GM19455 (cell line): ENCODE data around the gene NLRC5.
"Not testable (repeated sequence)": the region's sequence is repeated elsewhere in the genome, so short reads cannot be mapped to it uniquely, and the experiment has no call there.

Experiments used
- ATAC-seq: cut with Tn5 transposase; IDR thresholded peaks from one replicate; pipeline ENCODE4 v1.9.1; 2021; ENCODE audit not compliant: unreplicated experiment

The NLRC5 gene

DNA sequence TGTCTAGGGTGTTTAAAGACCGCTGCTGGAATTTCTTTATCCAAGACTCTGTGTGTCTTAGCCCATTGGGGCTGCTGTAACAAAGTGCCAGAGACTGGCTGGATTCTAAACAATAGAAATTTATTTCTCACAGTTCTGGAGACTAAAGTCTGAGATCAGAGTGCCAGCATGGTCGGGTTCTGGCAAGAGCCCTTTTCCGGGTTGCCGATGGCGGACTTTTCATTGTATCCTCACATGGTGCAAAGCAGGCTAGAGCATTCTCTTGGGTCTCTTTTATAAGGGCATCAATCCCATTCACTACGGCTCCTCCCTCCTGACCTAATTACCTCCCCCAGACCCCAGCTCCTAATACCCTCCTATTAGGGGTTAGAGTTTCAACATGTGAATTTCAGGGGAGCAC lies 9.5 kb downstream of the NLRC5 start:
- ATAC-seq = no peak

DNA sequence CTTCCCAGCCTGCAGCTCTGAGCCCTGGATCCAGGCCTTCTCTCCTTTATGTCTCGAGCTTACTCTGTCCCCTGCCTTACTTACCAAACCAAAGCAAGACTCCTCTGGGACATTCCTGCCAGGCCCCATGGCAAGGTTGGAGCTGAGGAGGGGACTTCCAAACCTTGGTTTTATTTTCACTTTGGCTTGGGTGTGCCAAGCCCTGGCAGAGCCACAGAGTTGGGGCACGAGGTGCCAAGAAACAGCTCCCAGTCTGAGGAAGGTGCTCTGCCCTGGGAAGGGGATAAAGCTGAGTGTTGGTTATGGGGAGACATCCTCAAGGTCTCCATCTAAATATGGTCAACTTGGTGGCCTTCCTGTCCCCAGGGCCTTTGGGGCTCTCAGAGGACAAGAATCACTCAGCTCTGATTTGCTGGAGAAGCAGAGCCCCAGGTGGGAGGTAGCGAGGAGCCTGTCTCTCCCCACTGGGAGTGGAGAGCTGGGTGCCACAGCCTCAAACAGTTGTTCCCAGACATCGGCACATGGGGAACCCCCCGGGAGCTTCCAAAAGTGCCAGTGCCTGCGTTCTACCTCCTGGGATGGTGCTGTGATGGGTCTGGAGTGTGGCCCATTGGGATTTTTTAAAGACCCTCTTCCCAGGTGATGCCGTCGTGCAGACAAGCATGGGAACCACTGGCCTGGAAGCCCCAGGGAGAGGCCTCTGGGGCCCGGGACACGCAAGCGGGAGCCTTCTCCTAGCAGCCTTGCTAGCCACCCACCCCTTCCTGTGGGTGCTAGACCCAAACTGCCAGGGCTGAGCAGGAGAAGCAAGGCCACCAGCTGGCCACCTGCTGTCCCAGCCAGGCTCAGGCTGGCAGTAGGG lies 10.3 kb downstream of the NLRC5 start:
- ATAC-seq = no peak

DNA sequence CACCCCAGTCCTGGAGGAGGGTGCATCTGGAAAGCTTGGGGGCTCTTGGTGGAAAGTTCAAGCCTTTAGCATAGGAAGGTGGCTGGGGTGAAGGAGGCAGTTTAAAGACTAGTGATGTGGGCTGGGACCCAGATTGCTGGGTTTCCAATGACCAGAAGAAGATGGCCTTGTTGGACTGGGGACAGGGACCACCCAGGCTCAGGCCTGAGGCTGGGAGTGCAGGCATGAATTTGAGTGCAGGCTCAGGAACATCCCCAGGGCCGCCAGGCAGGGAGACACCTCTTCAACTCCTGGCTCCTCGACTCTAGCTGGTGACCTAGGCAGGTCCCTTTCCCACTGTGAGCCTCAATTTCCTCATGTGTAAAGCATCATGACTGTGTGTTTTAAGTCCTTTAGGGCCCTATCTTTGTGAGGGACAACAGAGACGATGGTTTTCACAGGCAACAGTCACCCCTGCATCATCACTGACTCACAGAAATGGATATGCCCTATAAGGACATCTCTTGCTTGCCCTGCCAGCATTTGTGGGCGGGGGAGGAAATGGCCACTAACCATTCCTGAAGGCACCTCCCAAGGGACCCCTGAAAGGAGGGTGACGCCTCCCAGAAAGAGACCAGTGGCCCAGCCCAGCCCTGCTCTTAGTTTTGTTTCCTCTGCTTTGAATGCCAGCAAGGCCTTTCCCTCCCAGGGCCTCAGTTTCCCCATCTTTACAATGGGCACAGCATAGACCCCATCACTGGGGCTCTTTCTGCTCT lies 11.1 kb downstream of the NLRC5 start:
- ATAC-seq = no peak

GRCh38 chr16:57001026-57001679 lies 11.8 kb downstream of the NLRC5 start:
- ATAC-seq = no peak

DNA sequence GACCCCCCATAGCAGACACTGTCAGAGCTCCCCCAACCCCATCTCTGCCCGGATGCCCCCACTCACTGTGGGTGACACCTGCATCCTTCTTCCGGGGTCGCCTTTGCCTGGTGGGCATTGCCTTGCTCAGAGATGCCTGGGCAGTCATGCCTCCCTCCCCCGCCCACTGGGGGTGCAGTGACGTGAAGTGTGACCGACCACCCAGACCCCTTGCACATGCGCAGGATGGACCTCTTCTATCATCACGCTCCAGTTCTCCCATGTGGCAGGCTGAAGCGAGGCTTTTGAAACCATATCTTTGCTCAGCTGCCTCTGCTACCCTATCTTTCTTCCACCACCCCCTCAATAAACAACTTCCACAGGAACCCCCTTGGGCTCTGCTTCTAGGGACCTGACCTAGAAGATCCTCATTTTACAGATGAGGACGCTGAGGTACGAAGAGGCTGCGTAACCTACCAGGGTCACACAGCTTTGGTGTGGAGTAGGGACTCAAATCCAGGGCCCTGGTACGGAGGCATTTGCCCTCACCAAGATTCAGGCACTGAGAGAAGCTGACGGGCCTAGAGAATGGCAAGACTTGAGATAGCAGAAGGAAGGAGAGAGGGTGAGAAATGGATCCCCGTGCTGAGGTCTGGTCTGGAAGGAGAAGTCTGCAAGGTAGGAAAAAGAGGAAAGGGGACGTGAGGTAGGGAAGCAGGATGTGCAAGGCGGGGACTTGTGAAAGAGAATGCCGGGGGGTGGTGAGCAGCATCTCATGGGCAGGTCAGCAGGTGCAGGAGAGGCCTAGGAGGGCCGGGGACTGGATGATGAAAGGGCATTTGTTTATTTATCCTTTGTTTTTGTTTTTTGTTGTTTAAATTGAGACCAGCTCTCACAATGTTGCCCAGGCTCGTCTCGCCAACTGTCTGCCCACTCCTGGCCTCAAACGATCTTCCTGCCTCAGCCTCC lies 14.4 kb downstream of the NLRC5 start:
- no peak for ATAC-seq

DNA sequence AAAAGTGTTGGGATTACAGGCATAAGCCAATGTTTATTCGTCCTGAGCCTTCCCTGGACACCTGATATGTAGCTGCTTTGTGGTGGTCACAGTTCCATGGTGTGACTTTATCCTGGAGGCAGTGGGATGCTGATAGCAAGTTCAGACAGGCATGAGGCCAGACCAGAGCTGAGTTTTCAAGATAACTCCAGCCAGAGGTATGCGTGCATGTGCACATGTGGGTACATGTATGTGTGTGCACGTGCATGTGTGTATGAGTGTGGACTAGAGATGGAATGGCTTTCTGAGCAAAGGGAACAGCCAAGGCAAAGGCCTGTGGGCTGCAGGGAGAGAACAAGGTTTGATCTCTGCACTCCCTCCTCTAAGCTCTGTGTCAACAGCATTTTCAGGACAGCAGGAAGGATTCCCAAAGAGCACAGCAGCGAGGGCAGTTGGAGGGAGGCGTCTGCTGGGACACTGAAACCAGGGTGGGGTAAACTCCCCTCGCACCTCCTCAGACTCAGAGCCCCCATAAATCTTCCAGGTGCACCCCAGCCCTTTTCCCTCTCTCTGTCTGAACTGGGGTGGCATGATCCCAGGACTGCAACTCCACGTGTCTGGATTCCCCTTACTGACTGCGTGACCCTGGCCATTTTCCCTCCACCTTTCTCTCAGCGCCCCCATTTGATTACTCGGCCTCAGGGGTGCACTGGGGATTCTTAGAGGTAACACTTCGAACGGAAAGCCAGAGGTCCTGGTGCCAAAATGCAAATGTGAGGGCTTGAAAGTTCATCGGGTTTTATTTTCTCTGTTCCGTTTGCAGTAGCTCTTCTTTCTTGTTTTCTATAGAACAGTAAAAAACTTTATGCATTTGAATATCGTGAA lies 15.3 kb downstream of the NLRC5 start:
- no peak for ATAC-seq

GRCh38 chr16:57005597-57005996 lies 16.2 kb downstream of the NLRC5 start:
- ATAC-seq = not testable (repeated sequence)

DNA sequence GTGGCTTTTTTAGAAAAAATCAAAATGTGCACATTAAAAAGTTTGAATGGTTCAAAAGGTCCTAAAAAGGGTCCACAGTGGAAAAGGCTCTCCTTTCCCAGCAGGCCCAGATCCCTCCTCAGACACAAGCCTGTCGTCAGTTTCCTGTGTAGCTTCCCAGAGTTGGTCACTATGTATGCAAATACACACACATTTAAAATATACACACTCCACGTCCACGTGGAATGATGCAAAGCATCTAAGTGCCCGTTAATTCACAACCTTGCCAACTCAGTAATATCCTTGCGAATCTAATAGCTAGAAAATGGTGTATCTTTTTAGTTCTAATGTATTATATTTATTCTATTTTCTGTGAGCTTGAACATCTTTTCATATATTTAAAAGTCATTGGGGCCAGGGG lies 17.7 kb downstream of the NLRC5 start:
- no peak for ATAC-seq

- no peak for ATAC-seq
Observed at GRCh38 chr16:57007530-57007929, 18.2 kb downstream of the NLRC5 start.

DNA sequence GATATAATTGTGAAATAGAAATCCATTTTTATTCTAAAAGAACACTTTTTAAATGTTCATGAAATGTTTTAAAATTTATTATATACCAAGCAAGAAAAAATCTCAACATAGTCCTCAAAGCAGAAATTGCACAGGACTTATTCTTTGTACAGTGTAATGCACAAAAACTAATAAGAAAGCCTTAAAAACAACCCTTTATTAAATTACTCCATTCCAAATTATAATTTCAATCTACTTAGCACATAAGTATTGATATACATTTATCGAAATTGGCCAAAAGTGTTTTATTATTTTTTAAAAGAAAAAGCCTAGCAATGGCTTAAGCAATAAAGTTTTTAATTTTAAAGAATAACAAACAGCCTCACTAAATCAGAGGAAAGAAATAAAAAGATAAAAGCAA lies 19.1 kb downstream of the NLRC5 start:
- ATAC-seq = no peak

- ATAC-seq = no peak
Observed at GRCh38 chr16:57009643-57010170, 20.4 kb downstream of the NLRC5 start.

DNA sequence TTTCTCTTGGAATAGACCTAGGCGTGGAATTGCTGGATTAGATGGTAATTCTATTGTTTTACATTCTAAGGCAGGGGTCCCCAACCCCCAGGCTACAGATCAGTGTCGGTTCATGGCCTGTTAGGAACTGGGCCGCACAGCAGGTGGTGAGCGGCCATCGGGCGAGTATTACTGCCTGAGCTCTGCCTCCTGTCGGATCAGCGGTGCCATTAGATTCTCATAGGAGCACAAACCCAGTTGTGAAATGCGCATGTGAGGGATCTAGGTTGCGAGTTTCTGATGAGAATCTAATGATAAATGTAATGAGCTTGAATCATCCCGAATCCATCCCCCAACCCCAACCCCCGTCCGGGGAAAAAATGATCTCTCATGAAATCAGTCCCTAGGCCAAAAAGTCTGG lies 23.0 kb downstream of the NLRC5 start:
- ATAC-seq = no peak

DNA sequence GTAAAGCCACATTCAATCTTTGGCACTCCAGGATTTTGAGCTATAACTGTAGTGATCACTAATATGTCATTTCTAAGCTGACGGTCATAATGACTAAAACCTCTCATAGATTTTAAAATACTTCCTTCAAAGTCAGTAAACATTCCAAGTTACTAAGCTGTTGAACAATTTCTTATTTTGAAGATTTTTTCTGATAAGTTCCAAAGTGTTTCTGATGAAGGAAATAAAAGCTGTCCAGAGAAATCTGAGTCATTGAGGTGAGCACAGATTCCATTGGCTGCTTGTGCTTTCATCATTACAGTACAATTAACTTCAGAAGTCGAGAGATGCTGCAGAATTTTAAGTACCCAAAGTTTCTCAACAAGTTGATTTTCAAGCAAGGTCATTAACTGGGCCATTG lies 23.9 kb downstream of the NLRC5 start:
- ATAC-seq = no peak

GRCh38 chr16:57013902-57014301 lies 24.5 kb downstream of the NLRC5 start:
- no peak for ATAC-seq

DNA sequence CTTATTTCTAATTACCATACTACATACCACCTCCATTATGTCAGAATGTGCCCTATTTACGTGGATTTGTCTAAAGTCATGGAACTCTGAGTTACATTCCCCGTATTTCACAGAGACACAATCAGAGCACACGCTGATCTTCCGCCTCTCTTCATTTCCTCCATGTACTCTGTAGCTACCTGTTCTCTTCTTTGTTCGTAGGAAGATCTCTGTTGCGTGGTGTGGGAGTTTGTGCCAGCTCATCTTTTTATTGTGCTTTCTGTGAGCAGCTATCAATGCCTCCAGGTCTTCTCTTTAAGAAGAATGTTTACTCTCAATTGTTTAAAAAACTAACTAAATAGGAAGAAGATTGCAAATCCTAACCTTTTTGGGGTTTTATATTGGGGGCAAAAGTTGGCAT lies 26.9 kb downstream of the NLRC5 start:
- ATAC-seq = no peak

DNA sequence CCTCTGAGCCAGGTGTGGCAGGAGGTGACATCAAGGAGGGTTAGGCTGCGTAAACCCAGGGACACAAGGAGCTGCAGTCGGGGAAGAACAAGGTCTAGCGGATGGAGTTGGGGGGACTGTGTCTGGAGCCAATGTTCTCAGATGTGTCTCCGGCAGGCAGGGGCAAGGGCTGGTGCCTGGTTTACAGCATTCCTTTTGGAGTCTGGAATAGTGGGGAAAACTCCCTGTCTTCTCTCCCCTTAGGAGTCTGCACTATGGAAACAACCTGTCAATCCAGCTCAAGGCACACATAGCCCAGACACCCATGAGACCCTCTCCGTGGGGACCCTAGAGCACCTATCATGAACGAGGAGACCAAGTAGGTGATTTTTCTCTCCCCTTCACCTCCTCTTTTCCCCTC lies 27.5 kb downstream of the NLRC5 start:
- ATAC-seq = no peak

GRCh38 chr16:57017251-57017650 lies 27.9 kb downstream of the NLRC5 start:
- no peak for ATAC-seq

- no peak for ATAC-seq
Observed at GRCh38 chr16:57019746-57020145, 30.4 kb downstream of the NLRC5 start.

- no peak for ATAC-seq
Observed at GRCh38 chr16:57020651-57021050, 31.3 kb downstream of the NLRC5 start.

DNA sequence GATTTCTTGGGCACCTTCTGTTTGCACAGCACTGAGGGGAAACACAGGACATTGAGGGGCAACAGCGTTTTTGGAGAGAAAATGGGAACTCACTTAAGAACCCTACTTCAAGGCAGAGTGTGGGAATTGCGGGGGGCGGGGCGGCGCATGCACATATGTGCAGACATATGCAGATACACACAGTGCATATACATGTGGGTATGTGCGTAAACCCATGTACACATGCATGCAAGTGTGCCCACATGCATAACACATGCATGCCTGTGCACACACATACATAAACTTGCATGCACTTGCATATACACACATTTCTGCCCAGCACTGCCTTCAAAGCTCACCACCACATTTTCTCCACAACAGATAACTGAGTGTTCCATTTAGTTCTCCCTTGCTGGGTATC lies 32.4 kb downstream of the NLRC5 start:
- ATAC-seq = no peak
